GM19239 (cell line): Measurements from ENCODE around the gene AKT1S1.

Experiments
- DNase-seq: peaks from one replicate; pipeline ENCODE4 v3.0.0; 2011; ENCODE audit warnings: low spot score; ENCODE audit not compliant: insufficient read length
- FAIRE-seq: peaks from 2 replicates; lab custom pipeline; 2011; peaks lifted over from hg19 to GRCh38; lab: Jason Lieb, UNC

Gene AKT1S1

DNA sequence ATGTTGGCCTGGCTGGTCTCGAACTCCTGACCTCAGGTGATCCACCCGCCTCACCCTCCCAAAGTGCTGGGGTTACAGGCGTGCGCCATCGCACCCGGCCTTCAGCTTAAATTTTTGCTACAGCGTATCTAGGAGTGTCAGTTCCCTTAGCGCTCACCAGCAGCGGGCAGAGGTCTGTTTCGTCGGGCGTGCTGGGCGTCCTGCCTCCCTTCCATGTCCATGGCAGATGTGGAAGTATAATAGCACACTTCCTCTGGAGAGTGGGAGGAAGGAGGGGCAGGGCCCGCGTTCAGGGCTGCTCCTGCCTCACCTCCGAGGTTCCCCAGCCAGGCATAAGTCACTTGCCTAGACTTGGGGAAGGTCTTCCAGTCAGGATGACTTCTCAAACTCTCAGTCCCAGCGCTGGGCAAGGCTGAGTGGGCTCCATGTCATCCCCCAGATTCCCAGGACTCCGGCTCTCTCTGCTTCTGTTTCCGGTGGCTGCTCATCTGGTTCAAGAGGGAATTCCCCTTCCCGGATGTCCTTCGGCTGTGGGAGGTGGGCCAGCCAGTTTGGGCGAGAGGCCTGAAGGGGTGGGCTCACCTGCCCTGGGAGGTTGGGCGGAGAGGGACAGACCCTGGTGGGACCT lies 10.0 kb upstream of the AKT1S1 start:
- DNase-seq: no peak
- FAIRE-seq: no peak

- DNase-seq (no peak), FAIRE-seq (no peak)
Measured at GRCh38 chr19:49884760-49885159, 7.6 kb upstream of the AKT1S1 start.

GRCh38 chr19:49884109-49884508 lies 7.0 kb upstream of the AKT1S1 start:
- no peak for FAIRE-seq
- no peak for DNase-seq

DNA sequence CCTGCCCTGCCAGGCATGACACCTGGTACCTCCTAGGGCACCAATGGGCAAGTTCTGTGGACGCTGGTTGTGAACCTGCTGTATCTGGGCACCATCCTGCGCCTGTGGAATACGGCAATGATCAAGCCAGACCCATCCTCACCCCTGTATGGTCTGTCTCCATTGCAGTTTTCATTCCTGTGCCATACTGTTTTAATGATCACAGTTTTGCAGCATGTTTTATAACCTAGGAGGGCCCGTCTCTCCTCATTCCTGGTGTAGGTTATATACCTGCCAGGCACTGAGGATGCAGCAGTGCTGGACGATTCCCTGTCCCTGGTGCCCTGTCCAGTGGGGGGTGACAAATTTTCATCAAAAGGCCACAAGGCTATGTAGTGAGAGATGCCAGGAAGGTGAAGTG lies 5.9 kb upstream of the AKT1S1 start:
- FAIRE-seq: no peak
- no peak for DNase-seq

DNA sequence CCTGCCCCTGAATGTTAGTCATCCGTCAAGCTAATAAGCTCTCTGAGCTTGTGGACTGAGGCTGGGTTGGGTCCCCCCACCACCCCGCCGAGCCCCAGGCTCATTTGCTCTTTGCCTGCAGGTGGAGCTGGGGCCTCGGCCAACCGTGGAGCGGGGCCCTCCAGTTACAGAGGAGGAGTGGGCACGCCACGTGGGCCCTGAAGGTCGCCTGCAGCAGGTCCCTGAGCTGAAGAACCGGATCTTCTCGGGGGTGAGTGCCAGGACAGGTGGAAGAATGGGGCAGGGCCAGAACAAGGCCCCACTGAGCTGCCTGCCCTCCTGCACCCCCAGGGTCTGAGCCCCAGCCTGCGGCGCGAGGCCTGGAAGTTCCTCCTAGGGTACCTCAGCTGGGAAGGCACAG lies 5.5 kb upstream of the AKT1S1 start:
- FAIRE-seq (no peak), DNase-seq (no peak)

DNA sequence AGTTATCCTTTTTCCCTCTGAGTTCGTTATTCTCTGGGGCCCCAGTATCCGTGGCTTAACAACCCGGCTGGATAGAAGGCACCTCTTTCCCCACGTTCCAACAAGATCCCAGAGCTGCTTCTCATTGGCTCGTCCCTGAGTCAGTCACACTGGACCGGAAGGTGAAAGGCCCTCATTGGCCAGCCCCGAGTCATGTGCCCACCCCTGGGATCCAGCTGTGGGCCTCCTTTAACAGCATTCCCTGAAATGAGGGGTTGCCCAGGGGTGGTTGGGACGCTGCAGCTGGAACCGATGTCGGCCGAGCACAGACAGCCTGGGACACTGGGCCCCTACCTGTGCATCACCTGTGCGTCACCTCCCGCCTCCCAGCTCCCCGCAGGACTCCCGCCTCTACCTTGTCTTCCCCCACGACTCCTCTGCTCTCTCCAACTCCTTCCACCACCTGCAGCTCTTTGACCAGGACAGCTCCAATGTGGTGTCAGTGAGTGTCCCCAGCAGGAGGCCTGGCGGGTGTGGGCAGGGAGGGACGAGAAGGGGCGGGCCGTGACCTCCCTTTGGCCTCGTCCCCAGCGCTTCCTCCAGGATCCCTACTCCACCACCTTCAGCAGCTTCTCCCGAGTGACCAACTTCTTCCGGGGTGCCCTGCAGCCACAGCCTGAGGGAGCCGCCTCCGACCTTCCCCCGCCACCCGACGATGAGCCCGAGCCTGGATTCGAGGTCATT lies 4.7 kb upstream of the AKT1S1 start:
- DNase-seq (no peak), FAIRE-seq (no peak)

DNA sequence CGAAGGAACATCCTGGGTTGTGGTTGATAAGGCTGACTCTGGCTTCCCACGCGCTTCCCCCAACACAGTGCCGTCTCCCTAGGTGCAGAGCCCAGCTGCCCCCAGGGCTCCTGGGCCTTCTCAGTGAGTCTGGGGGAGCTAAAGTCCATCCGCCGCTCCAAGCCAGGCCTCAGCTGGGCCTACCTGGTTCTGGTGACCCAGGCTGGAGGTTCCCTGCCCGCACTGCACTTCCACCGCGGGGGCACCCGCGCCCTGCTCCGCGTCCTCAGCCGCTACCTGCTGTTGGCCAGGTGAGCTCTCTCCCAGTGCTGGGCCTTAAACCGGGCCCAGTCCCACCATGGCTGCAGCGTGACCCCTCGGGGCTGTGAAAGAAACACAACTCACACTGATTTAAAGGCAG lies 4.0 kb upstream of the AKT1S1 start:
- FAIRE-seq (no peak), DNase-seq (no peak)

DNA sequence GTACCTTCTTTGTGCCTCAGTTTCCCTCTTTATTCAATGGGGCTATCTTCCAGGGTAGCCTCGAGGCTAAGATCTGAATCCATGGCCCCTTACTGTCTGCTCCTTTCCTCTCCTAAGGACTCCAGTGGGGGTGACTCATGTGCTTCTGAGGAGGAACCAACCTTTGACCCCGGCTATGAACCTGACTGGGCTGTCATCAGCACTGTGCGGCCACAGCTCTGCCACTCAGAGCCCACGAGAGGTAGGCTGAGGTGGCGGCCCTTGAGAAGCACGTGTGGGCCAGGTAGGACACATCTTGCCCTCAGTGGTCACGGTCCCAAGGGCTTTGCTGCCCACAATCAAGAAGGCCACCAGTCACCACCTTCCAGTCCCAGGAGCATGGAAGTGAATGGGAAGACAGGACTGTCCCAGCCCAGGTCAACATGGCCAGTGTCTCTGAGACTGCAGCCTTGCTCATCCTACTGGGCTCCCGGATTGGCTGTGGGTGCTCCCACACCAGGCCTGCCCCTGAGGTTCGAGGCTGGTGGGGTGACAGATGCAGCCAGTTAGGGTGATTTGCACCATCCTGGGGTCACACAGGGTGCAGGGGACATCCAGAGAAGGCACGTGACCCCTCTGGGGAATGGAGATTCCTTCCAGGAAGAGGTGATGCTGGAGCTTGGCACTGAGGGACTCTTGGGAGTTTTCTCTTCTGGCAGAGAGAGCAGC lies 3.2 kb upstream of the AKT1S1 start:
- no peak for DNase-seq
- FAIRE-seq: no peak

- FAIRE-seq (no peak), DNase-seq (no peak)
Measured at GRCh38 chr19:49879243-49879963, 2.2 kb upstream of the AKT1S1 start.

DNA sequence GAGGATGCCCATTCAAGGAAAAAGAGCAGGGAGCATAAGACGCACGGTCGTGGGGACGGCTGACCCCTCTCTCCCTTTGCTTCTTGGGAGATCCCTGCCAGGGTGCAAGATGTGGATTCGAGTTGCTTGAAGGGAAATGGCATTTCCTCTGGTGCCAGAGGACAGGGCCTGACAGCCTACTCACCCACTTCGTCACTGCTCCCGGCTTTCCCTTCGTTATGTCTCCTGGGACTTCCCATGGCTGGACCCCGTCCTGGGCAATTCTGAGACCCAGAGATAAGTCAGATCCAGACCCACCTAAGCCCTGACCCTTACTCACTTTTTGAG lies 1.6 kb upstream of the AKT1S1 start:
- no peak for FAIRE-seq

GRCh38 chr19:49877879-49878743 lies 956 bp upstream of the AKT1S1 start:
- FAIRE-seq: no peak
- peak; percentile 98 for DNase-seq

More for the DNA sequence above, 1.6 kb upstream of the AKT1S1 start:
- DNase-seq: no peak

GRCh38 chr19:49876422-49877019 lies 634 bp downstream of the AKT1S1 start:
- DNase-seq (peak; percentile 70), FAIRE-seq (peak; percentile 100)

DNA sequence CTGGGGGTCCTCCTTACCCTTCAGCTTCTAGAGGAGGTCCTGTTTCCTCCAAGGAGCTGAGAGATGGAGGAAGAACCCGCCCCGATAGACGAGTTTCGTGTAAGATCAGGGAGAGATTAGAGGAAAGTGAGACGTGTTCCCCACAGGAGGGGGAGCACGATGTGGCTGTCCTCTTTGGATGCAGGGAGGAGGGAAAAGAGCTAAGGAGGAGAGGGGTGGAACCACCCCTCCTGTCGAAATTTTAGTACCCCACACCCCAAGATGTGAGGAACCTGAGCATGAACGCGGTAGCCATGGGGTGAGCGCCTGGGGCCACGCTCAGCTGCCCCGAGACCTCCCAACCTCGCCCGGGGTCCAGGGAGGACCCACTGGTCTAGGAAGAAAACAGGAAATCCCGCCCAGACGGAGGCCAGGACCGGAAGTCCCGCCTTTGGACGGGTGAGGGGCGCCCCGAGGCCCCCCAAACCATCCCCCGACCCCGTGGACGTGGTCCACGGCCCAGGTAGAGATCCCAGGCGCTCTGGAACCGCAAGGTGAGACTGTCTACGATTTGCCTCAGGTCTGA lies 1.2 kb downstream of the AKT1S1 start:
- FAIRE-seq: peak; percentile 71
- DNase-seq: no peak

DNA sequence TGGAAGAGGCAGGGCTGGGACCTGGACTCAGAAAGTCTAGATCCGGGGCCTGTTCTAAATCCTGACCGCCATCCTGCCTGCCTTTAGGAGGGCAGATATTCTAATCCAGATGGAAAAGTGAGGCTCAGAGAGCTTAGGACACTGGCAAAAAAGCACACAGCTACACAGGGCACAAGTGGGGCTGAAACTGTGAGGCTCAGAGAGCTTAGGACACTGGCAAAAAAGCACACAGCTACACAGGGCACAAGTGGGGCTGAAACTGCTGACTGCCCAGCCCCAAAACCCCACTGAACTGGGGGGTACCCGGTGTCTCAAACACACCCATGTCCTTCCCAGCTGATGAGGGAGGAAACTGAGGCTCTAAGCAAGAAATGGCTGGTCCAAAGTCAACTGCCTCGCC lies 2.0 kb downstream of the AKT1S1 start:
- DNase-seq (no peak), FAIRE-seq (no peak)

DNA sequence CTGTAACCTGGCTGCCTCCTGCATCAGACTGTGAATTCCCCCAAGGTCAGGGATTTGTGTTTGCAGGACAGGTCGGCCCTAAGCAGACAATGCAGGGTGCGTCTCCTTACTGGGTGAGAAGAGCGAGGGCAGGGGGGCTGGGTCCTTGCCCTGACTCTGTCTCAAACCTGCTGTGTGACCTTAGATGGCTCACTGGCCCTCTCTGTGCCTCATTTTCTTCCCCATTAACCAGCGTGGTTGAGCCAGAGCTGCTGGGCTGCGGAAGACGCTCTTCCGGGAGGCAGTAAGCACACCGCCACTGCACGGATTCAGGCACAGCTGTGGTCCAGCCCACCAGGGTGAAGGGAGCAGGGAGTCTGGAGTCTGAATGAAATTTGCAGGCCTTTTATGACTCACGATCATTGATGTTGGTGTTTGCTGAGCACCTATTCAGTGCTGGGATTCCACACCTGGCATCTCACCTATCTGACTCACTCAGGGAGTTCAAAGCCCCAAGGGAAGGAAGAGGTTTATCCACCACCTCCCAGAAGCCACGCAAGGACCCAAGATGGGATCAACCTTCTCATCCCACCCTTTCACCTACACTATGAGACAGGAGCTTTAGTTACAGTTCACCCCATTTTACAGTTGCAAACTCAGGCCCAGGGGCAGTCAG lies 2.5 kb downstream of the AKT1S1 start:
- FAIRE-seq (no peak), DNase-seq (no peak)

DNA sequence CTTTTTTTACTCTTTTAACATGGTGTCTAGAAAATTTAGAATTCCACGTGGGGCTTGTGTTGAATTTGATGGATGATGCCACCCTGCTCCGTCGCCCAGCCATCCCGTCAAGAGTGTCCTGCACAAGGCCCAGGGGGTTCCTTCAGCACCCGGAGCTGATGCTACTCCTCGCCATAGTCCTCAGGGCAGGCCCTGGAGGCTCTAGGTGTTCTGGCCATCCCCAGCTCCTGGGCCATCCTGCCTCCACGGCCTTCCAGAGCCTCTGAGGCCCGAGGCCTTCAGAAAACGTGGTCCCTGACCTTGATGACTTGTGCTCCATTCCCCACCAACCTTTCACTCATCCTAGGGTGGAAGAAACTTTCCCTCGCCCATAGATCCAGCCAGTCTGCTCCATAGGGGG lies 3.3 kb downstream of the AKT1S1 start:
- DNase-seq: no peak
- no peak for FAIRE-seq

GRCh38 chr19:49873129-49873521 lies 4.0 kb downstream of the AKT1S1 start:
- FAIRE-seq: no peak
- DNase-seq: no peak

DNA sequence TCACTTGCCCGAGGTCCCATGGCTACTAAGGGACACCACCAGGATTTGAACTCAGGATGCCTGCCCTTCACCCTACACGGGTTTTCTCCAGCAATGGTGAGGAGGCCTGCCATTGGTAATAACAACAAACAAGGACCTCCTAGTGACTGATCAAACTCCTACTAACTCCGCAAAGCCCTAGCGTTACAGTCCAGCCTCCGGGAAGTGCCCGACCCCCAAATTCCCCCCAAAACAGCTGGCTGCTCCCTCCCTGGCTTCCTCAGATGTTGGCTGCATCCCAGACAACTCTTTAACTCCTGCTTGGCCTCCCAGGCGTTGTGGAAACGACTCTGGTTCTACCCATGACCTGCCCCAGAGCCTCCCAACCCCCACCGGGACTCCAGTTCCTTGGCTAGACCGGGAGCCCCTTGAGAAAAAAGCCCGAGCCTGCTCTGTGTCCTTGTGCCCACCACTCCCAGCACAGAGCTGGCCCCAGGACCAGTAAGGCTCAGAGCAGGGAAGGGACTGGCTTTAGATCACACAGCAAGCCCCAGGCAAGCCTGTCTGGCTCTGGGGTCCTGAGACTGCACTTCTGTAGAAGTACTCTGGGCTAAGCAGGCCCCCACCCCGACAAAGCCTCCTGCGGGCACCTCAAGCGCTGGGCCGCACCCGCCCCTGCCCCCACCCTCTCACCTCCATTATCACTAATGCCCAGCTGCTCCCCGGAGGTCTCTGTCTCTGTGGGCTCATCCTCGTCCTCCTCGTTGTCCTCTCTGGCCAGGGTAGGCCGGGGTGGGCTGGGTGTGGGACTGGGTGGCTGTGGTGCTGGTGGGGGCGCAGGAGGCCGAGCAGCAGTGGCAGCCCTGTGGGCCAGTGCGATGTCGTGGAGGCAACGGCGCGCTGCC lies 4.7 kb downstream of the AKT1S1 start:
- DNase-seq (no peak), FAIRE-seq (no peak)
